ENCODE data around the gene MCTP1.

The MCTP1 gene

GRCh38 chr5:94747371-94747770 lies 537.5 kb downstream of the MCTP1 start:
- H3K4me2 ChIP-seq (ENCODE audit: low read depth, low read length, poor library complexity, severe bottlenecking): no peak overlapping the region
- no peaks in the 10 kb centered on the region for H3K9me3 ChIP-seq (ENCODE audit: insufficient read depth, low read depth, low read length)
- TF ChIP-seq EZH2phosphoT487 (IDR thresholded peaks at IDR 0.05; ENCODE audit: borderline replicate concordance) (no peak), CTCF (conservative IDR thresholded peaks at IDR 0.05; ENCODE audit: low read length) (no peak)
- no peaks in the 10 kb centered on the region for H3F3A ChIP-seq (ENCODE audit: low read depth)
- no peaks in the 10 kb centered on the region for H3K36me3 ChIP-seq (ENCODE audit: insufficient read depth, low read length)
- H3K9ac ChIP-seq (ENCODE audit: low read depth, low read length, poor library complexity, severe bottlenecking): no peak overlapping the region
- H3K4me3 ChIP-seq (ENCODE audit: low read length, poor library complexity, severe bottlenecking): no peak overlapping the region
- H3K27me3 ChIP-seq (ENCODE audit: insufficient read depth, low read length, poor library complexity, severe bottlenecking): no peaks in the 10 kb centered on the region
- no peaks in the 10 kb centered on the region for H4K20me1 ChIP-seq (ENCODE audit: insufficient read depth, low read length, poor library complexity, severe bottlenecking)
- H3K79me2 ChIP-seq (ENCODE audit: insufficient read depth, low read length): no peaks in the 10 kb centered on the region
- H3K9me2 ChIP-seq (replicated peaks; ENCODE audit: low read depth, low read length): no peaks in the 10 kb centered on the region
- peaks cover 6% of the 10 kb centered on the region for H3K4me1 ChIP-seq (ENCODE audit: insufficient read depth, low read length, poor library complexity, severe bottlenecking)
- H2AFZ ChIP-seq (ENCODE audit: low read length): no peak overlapping the region

- Histone ChIP-seq H4K20me1 (ENCODE audit: insufficient read depth, low read length, poor library complexity, severe bottlenecking) (no peaks in the 10 kb centered on the region), H3K4me1 (ENCODE audit: insufficient read depth, low read length, poor library complexity, severe bottlenecking) (peaks cover 6% of the 10 kb centered on the region), H3K79me2 (ENCODE audit: insufficient read depth, low read length) (no peaks in the 10 kb centered on the region), H3K4me3 (ENCODE audit: low read length, poor library complexity, severe bottlenecking) (no peak overlapping the region), H3K9me3 (ENCODE audit: insufficient read depth, low read depth, low read length) (no peaks in the 10 kb centered on the region), H3K36me3 (ENCODE audit: insufficient read depth, low read length) (no peaks in the 10 kb centered on the region), H3K9me2 (replicated peaks; ENCODE audit: low read depth, low read length) (no peaks in the 10 kb centered on the region), H3K27me3 (ENCODE audit: insufficient read depth, low read length, poor library complexity, severe bottlenecking) (no peaks in the 10 kb centered on the region), H3K4me2 (ENCODE audit: low read depth, low read length, poor library complexity, severe bottlenecking) (no peak overlapping the region), H2AFZ (ENCODE audit: low read length) (no peak overlapping the region), H3K9ac (ENCODE audit: low read depth, low read length, poor library complexity, severe bottlenecking) (no peak overlapping the region), H3F3A (ENCODE audit: low read depth) (no peaks in the 10 kb centered on the region)
- TF ChIP-seq EZH2phosphoT487 (IDR thresholded peaks at IDR 0.05; ENCODE audit: borderline replicate concordance) (no peak), CTCF (conservative IDR thresholded peaks at IDR 0.05; ENCODE audit: low read length) (no peak)
These were observed 538.2 kb downstream of the MCTP1 start for GRCh38 chr5:94746731-94747124.

GRCh38 chr5:94745786-94746730 lies 538.8 kb downstream of the MCTP1 start:
- TF ChIP-seq CTCF (conservative IDR thresholded peaks at IDR 0.05; ENCODE audit: low read length): no peak
- no peak for TF ChIP-seq EZH2phosphoT487 (IDR thresholded peaks at IDR 0.05; ENCODE audit: borderline replicate concordance)
- H3K4me1 ChIP-seq (ENCODE audit: insufficient read depth, low read length, poor library complexity, severe bottlenecking): peaks cover 6% of the 10 kb centered on the region
- no peak overlapping the region for H2AFZ ChIP-seq (ENCODE audit: low read length)
- no peaks in the 10 kb centered on the region for H3K36me3 ChIP-seq (ENCODE audit: insufficient read depth, low read length)
- no peaks in the 10 kb centered on the region for H3K27me3 ChIP-seq (ENCODE audit: insufficient read depth, low read length, poor library complexity, severe bottlenecking)
- H4K20me1 ChIP-seq (ENCODE audit: insufficient read depth, low read length, poor library complexity, severe bottlenecking): no peaks in the 10 kb centered on the region
- no peak overlapping the region for H3K4me2 ChIP-seq (ENCODE audit: low read depth, low read length, poor library complexity, severe bottlenecking)
- no peak overlapping the region for H3K9ac ChIP-seq (ENCODE audit: low read depth, low read length, poor library complexity, severe bottlenecking)
- H3F3A ChIP-seq (ENCODE audit: low read depth): no peaks in the 10 kb centered on the region
- no peaks in the 10 kb centered on the region for H3K9me2 ChIP-seq (replicated peaks; ENCODE audit: low read depth, low read length)
- H3K4me3 ChIP-seq (ENCODE audit: low read length, poor library complexity, severe bottlenecking): no peak overlapping the region
- no peaks in the 10 kb centered on the region for H3K9me3 ChIP-seq (ENCODE audit: insufficient read depth, low read depth, low read length)
- H3K79me2 ChIP-seq (ENCODE audit: insufficient read depth, low read length): no peaks in the 10 kb centered on the region
